Measurements from ENCODE around the gene TMED1. TPM values are rescaled to one million over a fixed set of nuclear protein-coding genes. Genes with fewer than 3 reads are reported as not detected.
A peak's percentile ranks its signal among the peaks of the same experiment; 100 is the strongest.
"Not testable (repeated sequence)": the region's sequence is repeated elsewhere in the genome, so short reads cannot be mapped to it uniquely, and the experiment has no call there.

The TMED1 gene
- total and polyA plus RNA-seq, 2 donors from 2014 or later: 36.0 to 60.6 TPM

- intact Hi-C loops (cut with DNase I): no loop called here
- no peak for DNase-seq
- FAIRE-seq: no peak
These were observed 2.4 kb upstream of the TMED1 start for GRCh38 chr19:10838377-10838776.

GRCh38 chr19:10837649-10838048 lies 1.6 kb upstream of the TMED1 start:
- intact Hi-C loops (cut with DNase I); H3K4me3 ChIP-seq (ENCODE audit: low read length in 3 of 3); FAIRE-seq; H3K9ac ChIP-seq (ENCODE audit: low read length in 3 of 3); DNase-seq; H3K27ac ChIP-seq (ENCODE audit: low read depth in 2 of 2, low read length in 2 of 2); H3K36me3 ChIP-seq (ENCODE audit: control insufficient read depth in 2 of 3, insufficient read depth in 3 of 3, low read length in 3 of 3); H3K27me3 ChIP-seq (ENCODE audit: control insufficient read depth, insufficient read depth, low read length); H3K9me3 ChIP-seq (ENCODE audit: control insufficient read depth in 2 of 3, insufficient read depth in 1 of 3, low read length in 3 of 3): not testable (repeated sequence)
- H3K4me1 ChIP-seq (ENCODE audit: control insufficient read depth in 2 of 3, insufficient read depth in 2 of 3, low read depth in 1 of 3, low read length in 3 of 3): peaks cover 0 to 10% (median 9%) of the 10 kb centered on the region in 3 donors

More at GRCh38 chr19:10838377-10838776, 2.4 kb upstream of the TMED1 start:
- H3K27ac ChIP-seq (ENCODE audit: low read depth in 2 of 2, low read length in 2 of 2): no peak overlapping the region
- H3K36me3 ChIP-seq (ENCODE audit: control insufficient read depth in 2 of 3, insufficient read depth in 3 of 3, low read length in 3 of 3): peaks cover 0 to 3% (median 0%) of the 10 kb centered on the region in 3 donors
- no peak overlapping the region for H3K9ac ChIP-seq (ENCODE audit: low read length in 3 of 3)
- H3K4me3 ChIP-seq (ENCODE audit: low read length in 3 of 3): no peak overlapping the region
- H3K27me3 ChIP-seq (ENCODE audit: control insufficient read depth, insufficient read depth, low read length): no peaks in the 10 kb centered on the region
- no peak for TF ChIP-seq CTCF (IDR thresholded peaks at IDR 0.05; ENCODE audit: borderline replicate concordance, extremely low read depth, insufficient read depth)
- H3K4me1 ChIP-seq (ENCODE audit: control insufficient read depth in 2 of 3, insufficient read depth in 2 of 3, low read depth in 1 of 3, low read length in 3 of 3): peaks cover 0 to 10% (median 9%) of the 10 kb centered on the region in 3 donors
- peaks cover 0 to 7% (median 0%) of the 10 kb centered on the region in 3 donors for H3K9me3 ChIP-seq (ENCODE audit: control insufficient read depth in 2 of 3, insufficient read depth in 1 of 3, low read length in 3 of 3)

- H3K4me3 ChIP-seq (ENCODE audit: low read length in 3 of 3): peak overlapping the region; percentile 73 to 83 (median 82)
- peak overlapping the region; percentile 98 to 100 for H3K27ac ChIP-seq (ENCODE audit: low read depth in 2 of 2, low read length in 2 of 2)
- FAIRE-seq: no peak
- peak overlapping the region; percentile 62 to 87 (median 77) for H3K9ac ChIP-seq (ENCODE audit: low read length in 3 of 3)
- intact Hi-C loops (cut with DNase I): no loop called here
- H3K4me1 ChIP-seq (ENCODE audit: control insufficient read depth in 2 of 3, insufficient read depth in 2 of 3, low read depth in 1 of 3, low read length in 3 of 3): peaks cover 0 to 10% (median 9%) of the 10 kb centered on the region in 3 donors
- peaks cover 0 to 7% (median 0%) of the 10 kb centered on the region in 3 donors for H3K9me3 ChIP-seq (ENCODE audit: control insufficient read depth in 2 of 3, insufficient read depth in 1 of 3, low read length in 3 of 3)
- DNase-seq: peak in 3 of 5 donors; percentile 94 to 96 (median 94)
- peak; percentile 2 for TF ChIP-seq CTCF (IDR thresholded peaks at IDR 0.05; ENCODE audit: borderline replicate concordance, extremely low read depth, insufficient read depth)
- no peaks in the 10 kb centered on the region for H3K27me3 ChIP-seq (ENCODE audit: control insufficient read depth, insufficient read depth, low read length)
- H3K36me3 ChIP-seq (ENCODE audit: control insufficient read depth in 2 of 3, insufficient read depth in 3 of 3, low read length in 3 of 3): peaks cover 0 to 8% (median 7%) of the 10 kb centered on the region in 3 donors
These were observed 693 bp upstream of the TMED1 start for GRCh38 chr19:10836479-10837330.

- Histone ChIP-seq H3K27me3 (ENCODE audit: control insufficient read depth, insufficient read depth, low read length) (no peaks in the 10 kb centered on the region), H3K9me3 (ENCODE audit: control insufficient read depth in 2 of 3, insufficient read depth in 1 of 3, low read length in 3 of 3) (peaks cover 0 to 7% (median 0%) of the 10 kb centered on the region in 3 donors), H3K9ac (ENCODE audit: low read length in 3 of 3) (peak overlapping the region in 1 of 3 donors; percentile 87), H3K36me3 (ENCODE audit: control insufficient read depth in 2 of 3, insufficient read depth in 3 of 3, low read length in 3 of 3) (peaks cover 0 to 16% (median 8%) of the 10 kb centered on the region in 3 donors), H3K4me1 (ENCODE audit: control insufficient read depth in 2 of 3, insufficient read depth in 2 of 3, low read depth in 1 of 3, low read length in 3 of 3) (peaks cover 0 to 10% (median 9%) of the 10 kb centered on the region in 3 donors), H3K4me3 (ENCODE audit: low read length in 3 of 3) (peak overlapping the region; percentile 61 to 82 (median 74)), H3K27ac (ENCODE audit: low read depth in 2 of 2, low read length in 2 of 2) (peak overlapping the region; percentile 98 to 100)
- DNase-seq (peak in 3 of 5 donors; percentile 31 to 40 (median 36)), FAIRE-seq (peak; percentile 92)
- TF ChIP-seq CTCF (IDR thresholded peaks at IDR 0.05; ENCODE audit: borderline replicate concordance, extremely low read depth, insufficient read depth): no peak
- intact Hi-C loops (cut with DNase I): no loop called here
These were observed 791 bp downstream of the TMED1 start for GRCh38 chr19:10835089-10835753.
